ENCODE results near the gene ARNT2. TPM values are rescaled to one million over a fixed set of nuclear protein-coding genes. Genes with fewer than 3 reads are reported as not detected.

ARNT2 gene
- total and polyA plus RNA-seq, 2 of the 13 experiments (the other 11 are each of a cell fraction or from before 2014, with no cell fraction given), result 0.69 to 1.7 TPM

- TF ChIP-seq SNAPC4 (CRISPR knock-in tag; IDR thresholded peaks at IDR 0.05), result no peak
- TF ChIP-seq ZNF850 (CRISPR knock-in tag; conservative IDR thresholded peaks at IDR 0.05), result no peak
- TF ChIP-seq PRDM10 (CRISPR knock-in tag; IDR thresholded peaks at IDR 0.05; ENCODE audit: low read depth), result 0 out of 2 replicates have a peak, but pooled peaks have one; percentile 52
- TF ChIP-seq RNF2 (conservative IDR thresholded peaks at IDR 0.05; ENCODE audit: low read depth), result no peak
- peak; percentile 57; the same call in 1 of the 2 replicates for TF ChIP-seq THRA (CRISPR knock-in tag; IDR thresholded peaks at IDR 0.05; ENCODE audit: borderline replicate concordance)
- no peak for TF ChIP-seq CAMTA2 (CRISPR knock-in tag; IDR thresholded peaks at IDR 0.05; ENCODE audit: borderline replicate concordance)
- TF ChIP-seq SNRNP70 (IDR thresholded peaks at IDR 0.05; ENCODE audit: low read depth, low read length), result no peak
- TF ChIP-seq SAP130 (CRISPR knock-in tag; IDR thresholded peaks at IDR 0.05; ENCODE audit: low read depth), result peak; percentile 44
- 0 out of 2 replicates have a peak, but pooled peaks have one; percentile 27 for TF ChIP-seq ZNF792 (CRISPR knock-in tag; IDR thresholded peaks at IDR 0.05)
- peak; percentile 82; the same call in 1 of the 2 replicates for TF ChIP-seq FOSL1 (CRISPR knock-in tag; IDR thresholded peaks at IDR 0.05; ENCODE audit: borderline replicate concordance)
- 0 out of 2 replicates have a peak, but pooled peaks have one; percentile 39 for TF ChIP-seq JUNB (CRISPR knock-in tag; IDR thresholded peaks at IDR 0.05; ENCODE audit: borderline replicate concordance)
- peak; percentile 26; the same call in 1 of the 2 replicates for TF ChIP-seq NCOA2 (CRISPR knock-in tag; IDR thresholded peaks at IDR 0.05)
- no peak for TF ChIP-seq ZMYM3 (CRISPR knock-in tag; IDR thresholded peaks at IDR 0.05)
- peak; percentile 96 for TF ChIP-seq FOSL2 (CRISPR knock-in tag; IDR thresholded peaks at IDR 0.05)
Measured at GRCh38 chr15:80596521-80596976, 192.4 kb downstream of the ARNT2 start (continued).

Measured in HepG2 (cell line).